Activated CD8-positive, alpha-beta T cell treated with anti-CD3 and anti-CD28 coated beads for 36 hours (primary cell): ENCODE data around the gene STPG2. TPM values are rescaled to one million over a fixed set of nuclear protein-coding genes. Genes with fewer than 3 reads are reported as not detected.

Experiments
- ATAC-seq: fragments of 200-7000 bp; cut with Tn5 transposase; one replicate; pipeline ENCODE4 v1.10.0; 2021; ENCODE audit warnings: mild to moderate bottlenecking, moderate library complexity
- CTCF ChIA-PET: fragments of 350-600 bp; sonication (Branson Sonifier 250); formaldehyde crosslinking; loops from one replicate; lab custom pipeline; 2021; ENCODE audit warnings: antibody characterized with exemption; lab: Charles Lee
- POLR2A ChIA-PET: fragments of 350-600 bp; sonication (Branson Sonifier 250); formaldehyde crosslinking; loops from one replicate; lab custom pipeline; 2021; ENCODE audit warnings: antibody characterized with exemption; lab: Charles Lee
- DNase-seq: peaks from one replicate; pipeline ENCODE4 v3.0.0-alpha.2; 2020
- H3K27ac Mint-ChIP-seq: one replicate; pipeline ENCODE4 v1.8.0; 2021; ENCODE audit warnings: mild to moderate bottlenecking, mixed read lengths
- H3K27me3 Mint-ChIP-seq: one replicate; pipeline ENCODE4 v1.8.0; 2021; ENCODE audit warnings: mixed read lengths
- H3K36me3 Mint-ChIP-seq: one replicate; pipeline ENCODE4 v1.8.0; 2021; ENCODE audit warnings: low read depth, mixed read lengths
- H3K4me1 Mint-ChIP-seq: one replicate; pipeline ENCODE4 v1.8.0; 2021; ENCODE audit warnings: low read depth, mixed read lengths
- H3K4me3 Mint-ChIP-seq: one replicate; pipeline ENCODE4 v1.8.0; 2021; ENCODE audit warnings: mild to moderate bottlenecking, moderate library complexity, mixed read lengths
- H3K9me3 Mint-ChIP-seq: one replicate; pipeline ENCODE4 v1.8.0; 2021; ENCODE audit warnings: mixed read lengths
- CTCF ChIP-seq: fragments of 200-600 bp; IDR thresholded peaks from one replicate; pipeline ENCODE4 v1.8.0; 2022; ENCODE audit warnings: antibody characterized with exemption, mild to moderate bottlenecking
- intact Hi-C: fragments of 100-400 bp; cut with micrococcal nuclease; formaldehyde crosslinking; loops from one replicate; pipeline ENCODE4 v1.10.0; 2022
- total RNA-seq, 2 experiments: library from RNA; stranded (reverse); gene quantifications; one replicate each; pipeline ENCODE4 v1.2.3, GENCODE V29; 2021

Gene STPG2
- total RNA-seq, 2 experiments from 2014 or later: 0.16 to 0.18 TPM

- Mint-ChIP-seq H3K4me1 (no peaks in the 10 kb centered on the region), H3K9me3 (peaks cover 6% of the 10 kb centered on the region), H3K36me3 (no peaks in the 10 kb centered on the region), H3K4me3 (no peak overlapping the region), H3K27me3 (no peaks in the 10 kb centered on the region), H3K27ac (no peak overlapping the region)
- POLR2A ChIA-PET: no interaction called here
- CTCF ChIA-PET: no interaction called here
- DNase-seq: no peak
- intact Hi-C loops: no loop called here
- no peak for ATAC-seq
- TF ChIP-seq CTCF: no peak
Observed at GRCh38 chr4:97819294-97819693, 324.0 kb downstream of the STPG2 start.

GRCh38 chr4:97812768-97813167 is 330.5 kb downstream of the STPG2 start:
- Mint-ChIP-seq H3K27ac (no peak overlapping the region), H3K27me3 (no peaks in the 10 kb centered on the region), H3K36me3 (no peaks in the 10 kb centered on the region), H3K4me3 (no peak overlapping the region), H3K4me1 (no peaks in the 10 kb centered on the region), H3K9me3 (peaks cover 5% of the 10 kb centered on the region)
- ChIA-PET POLR2A (no interaction called here), CTCF (no interaction called here)
- no peak for TF ChIP-seq CTCF
- DNase-seq: no peak
- intact Hi-C loops: no loop called here
- ATAC-seq: no peak

- no peak for TF ChIP-seq CTCF
- POLR2A ChIA-PET: no interaction called here
- no peaks in the 10 kb centered on the region for H3K27me3 Mint-ChIP-seq
- intact Hi-C loops: no loop called here
- DNase-seq (no peak), ATAC-seq (no peak)
- peaks cover 16% of the 10 kb centered on the region for H3K9me3 Mint-ChIP-seq
- CTCF ChIA-PET: no interaction called here
- H3K36me3 Mint-ChIP-seq: no peaks in the 10 kb centered on the region
- H3K27ac Mint-ChIP-seq: no peak overlapping the region
- no peak overlapping the region for H3K4me3 Mint-ChIP-seq
- H3K4me1 Mint-ChIP-seq: no peaks in the 10 kb centered on the region
Observed at GRCh38 chr4:97786306-97786920, 356.9 kb downstream of the STPG2 start.

- ChIA-PET POLR2A (no interaction called here), CTCF (no interaction called here)
- DNase-seq (no peak), ATAC-seq (no peak)
- intact Hi-C loops: no loop called here
- no peaks in the 10 kb centered on the region for H3K4me1 Mint-ChIP-seq
- peaks cover 6% of the 10 kb centered on the region for H3K9me3 Mint-ChIP-seq
- no peaks in the 10 kb centered on the region for H3K36me3 Mint-ChIP-seq
- no peaks in the 10 kb centered on the region for H3K27me3 Mint-ChIP-seq
- TF ChIP-seq CTCF: no peak
- H3K4me3 Mint-ChIP-seq: no peak overlapping the region
- no peak overlapping the region for H3K27ac Mint-ChIP-seq
Observed at GRCh38 chr4:97778174-97778573, 365.1 kb downstream of the STPG2 start.

GRCh38 chr4:97774347-97774989 is 368.8 kb downstream of the STPG2 start:
- Mint-ChIP-seq H3K9me3 (peaks cover 1% of the 10 kb centered on the region), H3K4me1 (no peaks in the 10 kb centered on the region), H3K27ac (no peak overlapping the region), H3K4me3 (no peak overlapping the region), H3K36me3 (no peaks in the 10 kb centered on the region), H3K27me3 (no peaks in the 10 kb centered on the region)
- ATAC-seq: no peak
- no peak for TF ChIP-seq CTCF
- ChIA-PET POLR2A (no interaction called here), CTCF (no interaction called here)
- intact Hi-C loops: no loop called here
- DNase-seq: no peak
